Stomach (tissue), 9 donors: ENCODE results near the gene ME3. TPM values are rescaled to one million over a fixed set of nuclear protein-coding genes. Genes with fewer than 3 reads are reported as not detected.

Source experiments
- DNase-seq, 2 donors: peaks; one replicate each; pipeline versions ENCODE4 v3.0.0 to v3.0.0-alpha.2; 2013 to 2019
- H3K27ac ChIP-seq, 5 donors: fragments of 200-600 bp in 4 of 5; sonication (generic) in 4 of 5; one replicate each; pipeline ENCODE4 v1.5.1; 2013 to 2019; ENCODE audit warnings: mild to moderate bottlenecking in 1 of 5, moderate library complexity in 1 of 5
- H3K27me3 ChIP-seq, 3 donors: fragments of 200-600 bp; sonication (generic); one replicate each; pipeline ENCODE4 v1.5.1; 2017 to 2019; ENCODE audit warnings: mixed run types in 1 of 3
- H3K36me3 ChIP-seq, 4 donors: fragments of 200-600 bp; sonication (generic); 1 replicate in 3 of 4; 2 replicates in 1 of 4; pipeline ENCODE4 v1.5.1; 2016 to 2019
- H3K4me1 ChIP-seq, 4 donors: fragments of 200-600 bp; sonication (generic); one replicate each; pipeline ENCODE4 v1.5.1; 2016 to 2019
- H3K4me3 ChIP-seq, 4 donors: fragments of 200-600 bp; sonication (generic) in 3 of 4; one replicate each; pipeline ENCODE4 v1.5.1; 2016 to 2019; ENCODE audit warnings: mild to moderate bottlenecking in 1 of 4
- H3K9me3 ChIP-seq, 4 donors: fragments of 200-600 bp; sonication (generic); one replicate each; pipeline ENCODE4 v1.5.1; 2016 to 2019
- CTCF ChIP-seq, 7 experiments: fragments of 450-650 bp in 4 of 7; fragments of 200-600 bp in 3 of 7; sonication (generic) in 3 of 7; IDR thresholded peaks; one replicate each; pipeline ENCODE4 v1.5.1; 2016 to 2019; ENCODE audit warnings: antibody characterized with exemption in 7 of 7, control low read depth in 2 of 7, mild to moderate bottlenecking in 1 of 7
- EP300 ChIP-seq: sonication (generic); formaldehyde crosslinking; IDR thresholded peaks from one replicate; pipeline ENCODE4 v1.6.1; 2017; ENCODE audit warnings: antibody characterized with exemption
- POLR2A ChIP-seq, 4 donors: fragments of 450-650 bp; IDR thresholded peaks; one replicate each; pipeline ENCODE4 v1.6.1; 2016; ENCODE audit warnings: antibody characterized with exemption in 4 of 4, control low read depth in 2 of 4, mild to moderate bottlenecking in 1 of 4, moderate library complexity in 1 of 4
- POLR2AphosphoS5 ChIP-seq, 3 donors: sonication (generic); formaldehyde crosslinking; IDR thresholded peaks; one replicate each; pipeline ENCODE4 v1.6.1; 2016; ENCODE audit warnings: antibody characterized with exemption in 3 of 3
- WGBS, 5 donors: extraction: QIAGEN DNeasy Blood & Tissue Kit in 3 of 5; methylation state at CpG; one replicate each; pipeline versions ENCODE4 v1.1.5 to v1.1.7; 2013 to 2018; 5-methylcytosine and 5-hydroxymethylcytosine counted together
- intact Hi-C: fragments of 100-400 bp; cut with DNase I; formaldehyde crosslinking; loops from one replicate; pipeline ENCODE4 v1.15.1; 2023; ENCODE audit warnings: low total_unique reads
- polyA plus RNA-seq, 3 donors: library from polyadenylated mRNA; stranded (reverse); fragments of 200-250 nt; gene quantifications; one replicate each; pipeline ENCODE4 v1.2.3, GENCODE V29; 2013
- total RNA-seq, 5 donors: library from RNA; depleted of rRNA; stranded (reverse); fragments of >200 nt; gene quantifications; one replicate each; pipeline versions ENCODE4 v1.1.0 to v1.2.3, GENCODE V29; 2014 to 2016
- donor health status: healthy with polysubstance abuse.
- donor health status: Bipolar disorder and iron deficiency.
- donor health status: healthy.

Gene ME3
- total and polyA plus RNA-seq, 8 donors: 11.2 to 82.1 (median 51.1) TPM

DNA sequence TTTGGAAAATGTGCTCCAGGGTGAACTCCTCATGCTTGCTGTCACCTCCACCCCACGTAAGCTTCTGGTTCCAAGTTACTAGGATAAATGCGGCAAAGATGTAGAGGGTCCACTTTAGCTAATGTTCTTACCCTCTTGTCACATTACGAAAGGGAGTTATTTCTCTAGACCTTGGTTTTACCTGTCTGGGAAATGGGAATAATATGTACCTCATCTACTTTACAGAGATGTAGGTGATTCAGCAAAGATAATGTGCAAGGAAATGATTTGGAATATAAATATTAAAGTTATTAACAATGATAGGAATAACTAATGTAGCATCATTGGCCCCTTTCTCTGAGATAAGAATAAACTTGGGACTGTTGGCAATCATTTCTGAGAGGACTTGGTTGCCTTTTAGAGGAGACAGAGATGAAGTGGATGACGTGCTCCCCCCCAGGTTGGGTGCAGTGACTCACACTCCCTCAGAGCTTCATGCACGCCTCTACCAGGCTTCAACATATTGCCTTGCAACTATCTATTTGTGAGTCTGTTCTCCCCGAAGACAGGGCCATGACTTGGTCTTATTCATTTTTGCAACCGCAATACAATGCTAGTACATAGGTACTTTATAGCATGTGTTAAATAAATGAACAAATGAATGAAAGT, 97.1 kb downstream of the ME3 start:
- no peak for DNase-seq
- WGBS, 5 donors: 89 to 95% (median 93%) methylated on average over 5 to 7 of the region's 7 CpGs
- Histone ChIP-seq H3K4me1 (peaks cover 0 to 29% (median 19%) of the 10 kb centered on the region in 4 donors), H3K4me3 (no peak overlapping the region), H3K27ac (no peak overlapping the region), H3K27me3 (no peaks in the 10 kb centered on the region), H3K36me3 (no peaks in the 10 kb centered on the region), H3K9me3 (no peaks in the 10 kb centered on the region)
- intact Hi-C loops: no loop called here
- TF ChIP-seq POLR2A (IDR thresholded peaks at IDR 0.05) (no peak), CTCF (IDR thresholded peaks at IDR 0.05) (no peak), POLR2AphosphoS5 (IDR thresholded peaks at IDR 0.05) (no peak), EP300 (no peak)

GRCh38 chr11:86574493-86575207, 97.8 kb downstream of the ME3 start:
- 60 to 86% (median 65%) methylated on average over 5 of the region's 5 CpGs for WGBS, 5 donors
- Histone ChIP-seq H3K27me3 (no peaks in the 10 kb centered on the region), H3K4me1 (peaks cover 0 to 28% (median 16%) of the 10 kb centered on the region in 4 donors), H3K4me3 (no peak overlapping the region), H3K9me3 (no peaks in the 10 kb centered on the region), H3K36me3 (no peaks in the 10 kb centered on the region), H3K27ac (no peak overlapping the region)
- intact Hi-C loops: no loop called here
- DNase-seq: no peak
- no peak for TF ChIP-seq POLR2A (IDR thresholded peaks at IDR 0.05)
- TF ChIP-seq CTCF (IDR thresholded peaks at IDR 0.05): no peak
- no peak for TF ChIP-seq POLR2AphosphoS5 (IDR thresholded peaks at IDR 0.05)
- no peak for TF ChIP-seq EP300

DNA sequence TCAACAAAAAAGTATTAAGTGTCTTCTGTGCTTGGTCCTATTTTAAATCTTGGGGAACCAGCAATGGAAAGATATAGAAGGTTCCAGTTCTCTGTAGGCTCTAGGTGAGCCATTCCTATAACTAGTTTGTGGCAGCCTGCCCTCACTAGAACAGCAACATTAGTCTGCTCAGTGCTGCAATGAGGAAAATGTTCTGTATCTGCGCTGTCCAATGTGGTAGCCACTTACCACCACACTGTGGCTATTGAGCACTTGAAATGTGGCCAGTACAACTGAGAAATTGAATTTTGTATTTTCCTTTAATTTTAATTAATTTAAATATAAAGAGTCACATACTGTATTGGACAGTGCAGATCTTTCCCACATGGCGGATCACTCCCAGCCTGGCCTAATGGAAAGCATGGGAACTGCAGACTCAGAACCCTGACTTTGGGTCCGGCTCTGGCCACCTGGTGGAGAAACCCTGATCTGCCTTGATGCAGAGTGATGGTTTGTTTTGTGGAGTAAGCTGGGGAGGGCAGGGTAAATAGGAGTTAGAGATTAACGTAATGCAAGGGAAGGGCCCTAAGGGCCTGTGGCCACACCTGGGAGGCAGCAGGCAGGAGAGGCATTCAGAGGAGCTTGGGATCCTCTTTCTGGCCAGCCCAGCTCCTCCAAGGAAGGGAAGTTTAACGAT, 101.0 kb downstream of the ME3 start:
- TF ChIP-seq POLR2AphosphoS5 (IDR thresholded peaks at IDR 0.05) (no peak), CTCF (IDR thresholded peaks at IDR 0.05) (peak in 2 of 7 experiments; percentile 9 to 11)
- intact Hi-C loops: no loop called here
- Histone ChIP-seq H3K9me3 (no peaks in the 10 kb centered on the region), H3K4me1 (peaks cover 0 to 16% (median 7%) of the 10 kb centered on the region in 4 donors), H3K36me3 (no peaks in the 10 kb centered on the region), H3K4me3 (no peak overlapping the region), H3K27me3 (no peaks in the 10 kb centered on the region), H3K27ac (no peak overlapping the region)
- DNase-seq: peak in 1 of 2 donors; percentile 40
- 73 to 83% (median 79%) methylated on average over 5 of the region's 5 CpGs for WGBS, 5 donors

GRCh38 chr11:86570451-86570850, 102.0 kb downstream of the ME3 start:
- DNase-seq: no peak
- TF ChIP-seq POLR2A (IDR thresholded peaks at IDR 0.05) (no peak), EP300 (no peak), CTCF (IDR thresholded peaks at IDR 0.05) (no peak), POLR2AphosphoS5 (IDR thresholded peaks at IDR 0.05) (no peak)
- peaks cover 0 to 16% (median 7%) of the 10 kb centered on the region in 4 donors for H3K4me1 ChIP-seq
- 96 to 98% (median 97%) methylated on average over 3 of the region's 3 CpGs for WGBS, 5 donors
- no peaks in the 10 kb centered on the region for H3K27me3 ChIP-seq
- no peak overlapping the region for H3K4me3 ChIP-seq
- intact Hi-C loops: no loop called here
- no peak overlapping the region for H3K27ac ChIP-seq
- H3K9me3 ChIP-seq: no peaks in the 10 kb centered on the region
- H3K36me3 ChIP-seq: no peaks in the 10 kb centered on the region
